Amniotic stem cell (primary cell): ENCODE results near the gene ZNF554.
"Not testable (repeated sequence)": the region's sequence is repeated elsewhere in the genome, so short reads cannot be mapped to it uniquely, and the experiment has no call there.

Source experiments
- DNase-seq: peaks from one replicate; lab custom pipeline; 2025; lab: John Stamatoyannopoulos, UW

Gene ZNF554

GRCh38 chr19:2790557-2791271 is 29.0 kb upstream of the ZNF554 start:
- DNase-seq = no peak

- DNase-seq = no peak
These were observed 28.2 kb upstream of the ZNF554 start for GRCh38 chr19:2791440-2791839.

GRCh38 chr19:2791876-2792275 is 27.8 kb upstream of the ZNF554 start:
- no peak for DNase-seq

- DNase-seq = not testable (repeated sequence)
These were observed 27.0 kb upstream of the ZNF554 start for GRCh38 chr19:2792666-2793065.

GRCh38 chr19:2793126-2793525 is 26.5 kb upstream of the ZNF554 start:
- DNase-seq = no peak

GRCh38 chr19:2793577-2793976 is 26.1 kb upstream of the ZNF554 start:
- DNase-seq = no peak

GRCh38 chr19:2795827-2796658 is 23.6 kb upstream of the ZNF554 start:
- DNase-seq = no peak

- DNase-seq = no peak
These were observed 22.9 kb upstream of the ZNF554 start for GRCh38 chr19:2796659-2797266.

- no peak for DNase-seq
These were observed 22.4 kb upstream of the ZNF554 start for GRCh38 chr19:2797280-2797679.

- DNase-seq = no peak
These were observed 21.4 kb upstream of the ZNF554 start for GRCh38 chr19:2798158-2798685.

GRCh38 chr19:2798733-2799132 is 20.9 kb upstream of the ZNF554 start:
- no peak for DNase-seq

GRCh38 chr19:2799273-2800020 is 20.2 kb upstream of the ZNF554 start:
- DNase-seq = no peak

GRCh38 chr19:2800506-2800905 is 19.2 kb upstream of the ZNF554 start:
- no peak for DNase-seq

GRCh38 chr19:2802826-2803225 is 16.8 kb upstream of the ZNF554 start:
- no peak for DNase-seq

GRCh38 chr19:2803486-2804155 is 16.0 kb upstream of the ZNF554 start:
- DNase-seq = no peak

- DNase-seq = no peak
These were observed 15.3 kb upstream of the ZNF554 start for GRCh38 chr19:2804156-2805004.

- no peak for DNase-seq
These were observed 14.3 kb upstream of the ZNF554 start for GRCh38 chr19:2805261-2805900.

- DNase-seq = no peak
These were observed 13.5 kb upstream of the ZNF554 start for GRCh38 chr19:2805991-2806649.

GRCh38 chr19:2806736-2807378 is 12.8 kb upstream of the ZNF554 start:
- no peak for DNase-seq
